Lower lobe of right lung (tissue), 2 donors: ENCODE measurements around the gene ZBTB46. TPM values are rescaled to one million over a fixed set of nuclear protein-coding genes. Genes with fewer than 3 reads are reported as not detected.

Experiments
- ATAC-seq, 2 donors: fragments of 200-7000 bp; cut with Tn5 transposase; one replicate each; pipeline ENCODE4 v1.9.1; 2020 to 2022; ENCODE audit warnings: mild to moderate bottlenecking in 2 of 2, moderate library complexity in 2 of 2
- DNase-seq: peaks from one replicate; pipeline ENCODE4 v3.0.0-alpha.2; 2020
- H3K27ac ChIP-seq: fragments of 200-600 bp; one replicate; pipeline ENCODE4 v1.8.0; 2022
- H3K27me3 ChIP-seq: fragments of 200-600 bp; one replicate; pipeline ENCODE4 v1.8.0; 2022; ENCODE audit warnings: low read depth
- H3K36me3 ChIP-seq: fragments of 200-600 bp; one replicate; pipeline ENCODE4 v1.8.0; 2022; ENCODE audit warnings: mild to moderate bottlenecking
- H3K4me1 ChIP-seq: fragments of 200-600 bp; one replicate; pipeline ENCODE4 v1.8.0; 2022
- H3K4me3 ChIP-seq: fragments of 200-600 bp; one replicate; pipeline ENCODE4 v1.8.0; 2022; ENCODE audit warnings: mild to moderate bottlenecking
- H3K9me3 ChIP-seq: fragments of 200-600 bp; one replicate; pipeline ENCODE4 v1.8.0; 2022
- intact Hi-C: fragments of 100-400 bp; cut with DNase I; formaldehyde crosslinking; loops from one replicate; pipeline ENCODE4 v1.11.0; 2022
- total RNA-seq: library from RNA; stranded (reverse); fragmentation: NEBNext Ultra II Directional; extraction: Animal tissue kit (Norgen Biotek cat#: 25700); gene quantifications from one replicate; pipeline ENCODE4 v1.2.1, GENCODE V29; 2021
- TF ChIP-seq, protein P1 (sequence below): fragments of 200-600 bp; IDR thresholded peaks from one replicate; pipeline ENCODE4 v1.8.0; 2022; ENCODE audit warnings: antibody characterized with exemption, mild to moderate bottlenecking
- donor health status: DM: no; HTN: yes; CAD: no; lungs with severe emphysema.

The ZBTB46 gene
- total RNA-seq, 1 donor from 2014 or later, result 9.9 TPM

- H3K9me3 ChIP-seq, result no peaks in the 10 kb centered on the region
- DNase-seq (no peak), ATAC-seq (no peak)
- H3K27me3 ChIP-seq, result no peaks in the 10 kb centered on the region
- H3K4me3 ChIP-seq, result no peak overlapping the region
- TF ChIP-seq, protein P1, sequence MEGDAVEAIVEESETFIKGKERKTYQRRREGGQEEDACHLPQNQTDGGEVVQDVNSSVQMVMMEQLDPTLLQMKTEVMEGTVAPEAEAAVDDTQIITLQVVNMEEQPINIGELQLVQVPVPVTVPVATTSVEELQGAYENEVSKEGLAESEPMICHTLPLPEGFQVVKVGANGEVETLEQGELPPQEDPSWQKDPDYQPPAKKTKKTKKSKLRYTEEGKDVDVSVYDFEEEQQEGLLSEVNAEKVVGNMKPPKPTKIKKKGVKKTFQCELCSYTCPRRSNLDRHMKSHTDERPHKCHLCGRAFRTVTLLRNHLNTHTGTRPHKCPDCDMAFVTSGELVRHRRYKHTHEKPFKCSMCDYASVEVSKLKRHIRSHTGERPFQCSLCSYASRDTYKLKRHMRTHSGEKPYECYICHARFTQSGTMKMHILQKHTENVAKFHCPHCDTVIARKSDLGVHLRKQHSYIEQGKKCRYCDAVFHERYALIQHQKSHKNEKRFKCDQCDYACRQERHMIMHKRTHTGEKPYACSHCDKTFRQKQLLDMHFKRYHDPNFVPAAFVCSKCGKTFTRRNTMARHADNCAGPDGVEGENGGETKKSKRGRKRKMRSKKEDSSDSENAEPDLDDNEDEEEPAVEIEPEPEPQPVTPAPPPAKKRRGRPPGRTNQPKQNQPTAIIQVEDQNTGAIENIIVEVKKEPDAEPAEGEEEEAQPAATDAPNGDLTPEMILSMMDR, result no peak
- intact Hi-C loops, result no loop called here
- H3K27ac ChIP-seq, result no peak overlapping the region
- H3K4me1 ChIP-seq, result peaks cover 23% of the 10 kb centered on the region
- H3K36me3 ChIP-seq, result peaks cover 36% of the 10 kb centered on the region
Measured at GRCh38 chr20:63743210-63743970, 87.7 kb downstream of the ZBTB46 start.

GRCh38 chr20:63742381-63743024, 88.6 kb downstream of the ZBTB46 start:
- peaks cover 32% of the 10 kb centered on the region for H3K4me1 ChIP-seq
- no peak overlapping the region for H3K4me3 ChIP-seq
- H3K27ac ChIP-seq, result no peak overlapping the region
- H3K36me3 ChIP-seq, result peaks cover 36% of the 10 kb centered on the region
- ATAC-seq (no peak), DNase-seq (no peak)
- no peaks in the 10 kb centered on the region for H3K9me3 ChIP-seq
- no peaks in the 10 kb centered on the region for H3K27me3 ChIP-seq
- TF ChIP-seq, protein P1, result no peak
- intact Hi-C loops, result no loop called here

- Histone ChIP-seq H3K36me3 (peaks cover 36% of the 10 kb centered on the region), H3K27ac (peak overlapping the region; percentile 85), H3K4me1 (peaks cover 35% of the 10 kb centered on the region), H3K4me3 (peak overlapping the region; percentile 73), H3K27me3 (no peaks in the 10 kb centered on the region), H3K9me3 (no peaks in the 10 kb centered on the region)
- TF ChIP-seq, protein P1, result no peak
- DNase-seq, result no peak
- intact Hi-C loops, result no loop called here
- no peak for ATAC-seq
Measured at GRCh38 chr20:63741676-63742380, 89.2 kb downstream of the ZBTB46 start.

DNA sequence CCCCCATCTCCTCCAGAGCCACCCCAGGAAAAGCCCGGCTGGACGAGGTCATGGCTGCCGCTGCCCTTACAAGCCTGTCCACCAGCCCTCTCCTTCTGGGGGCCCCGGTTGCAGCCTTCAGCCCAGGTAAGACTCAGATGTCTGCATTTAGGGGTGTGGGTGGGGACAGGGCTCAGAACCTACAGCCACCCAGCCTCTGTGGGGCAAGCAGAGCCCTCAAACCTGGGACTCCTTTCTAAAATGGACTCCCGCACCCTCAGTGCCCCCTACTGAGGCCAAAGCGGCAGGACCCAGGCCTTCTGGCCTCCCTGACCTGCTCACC, 89.7 kb downstream of the ZBTB46 start:
- TF ChIP-seq, protein P1, result no peak
- Histone ChIP-seq H3K4me3 (peak overlapping the region; percentile 73), H3K27ac (peak overlapping the region; percentile 85), H3K27me3 (no peaks in the 10 kb centered on the region), H3K9me3 (no peaks in the 10 kb centered on the region), H3K4me1 (peaks cover 36% of the 10 kb centered on the region), H3K36me3 (peaks cover 36% of the 10 kb centered on the region)
- ATAC-seq (no peak), DNase-seq (no peak)
- intact Hi-C loops, result no loop called here

GRCh38 chr20:63740627-63741353, 90.3 kb downstream of the ZBTB46 start:
- intact Hi-C loops, result no loop called here
- Histone ChIP-seq H3K4me1 (peaks cover 41% of the 10 kb centered on the region), H3K27ac (peak overlapping the region; percentile 85)

More at GRCh38 chr20:63740627-63741353, 90.3 kb downstream of the ZBTB46 start:
- TF ChIP-seq, protein P1, result no peak
- Histone ChIP-seq H3K4me3 (peak overlapping the region; percentile 73), H3K27me3 (no peaks in the 10 kb centered on the region), H3K36me3 (peaks cover 36% of the 10 kb centered on the region), H3K9me3 (no peaks in the 10 kb centered on the region)
- DNase-seq (peak; percentile 91), ATAC-seq (peak; percentile 83)
